LNCaP clone FGC (cell line): Measurements from ENCODE around the gene INPP4A.

Experiments
- DNase-seq: peaks from one replicate; pipeline ENCODE4 v3.0.0-alpha.2; 2011; ENCODE audit warnings: low read depth
- H3K4me3 ChIP-seq: 2 replicates; pipeline ENCODE4 v1.5.1; 2011; ENCODE audit warnings: mild to moderate bottlenecking, low read depth, low read length, control low read depth
- CTCF ChIP-seq: IDR thresholded peaks from 2 replicates; pipeline ENCODE4 v1.5.1; 2012; ENCODE audit warnings: mild to moderate bottlenecking; ENCODE audit not compliant: control insufficient read depth, insufficient read depth; ENCODE audit errors: extremely low read depth

Gene INPP4A

DNA sequence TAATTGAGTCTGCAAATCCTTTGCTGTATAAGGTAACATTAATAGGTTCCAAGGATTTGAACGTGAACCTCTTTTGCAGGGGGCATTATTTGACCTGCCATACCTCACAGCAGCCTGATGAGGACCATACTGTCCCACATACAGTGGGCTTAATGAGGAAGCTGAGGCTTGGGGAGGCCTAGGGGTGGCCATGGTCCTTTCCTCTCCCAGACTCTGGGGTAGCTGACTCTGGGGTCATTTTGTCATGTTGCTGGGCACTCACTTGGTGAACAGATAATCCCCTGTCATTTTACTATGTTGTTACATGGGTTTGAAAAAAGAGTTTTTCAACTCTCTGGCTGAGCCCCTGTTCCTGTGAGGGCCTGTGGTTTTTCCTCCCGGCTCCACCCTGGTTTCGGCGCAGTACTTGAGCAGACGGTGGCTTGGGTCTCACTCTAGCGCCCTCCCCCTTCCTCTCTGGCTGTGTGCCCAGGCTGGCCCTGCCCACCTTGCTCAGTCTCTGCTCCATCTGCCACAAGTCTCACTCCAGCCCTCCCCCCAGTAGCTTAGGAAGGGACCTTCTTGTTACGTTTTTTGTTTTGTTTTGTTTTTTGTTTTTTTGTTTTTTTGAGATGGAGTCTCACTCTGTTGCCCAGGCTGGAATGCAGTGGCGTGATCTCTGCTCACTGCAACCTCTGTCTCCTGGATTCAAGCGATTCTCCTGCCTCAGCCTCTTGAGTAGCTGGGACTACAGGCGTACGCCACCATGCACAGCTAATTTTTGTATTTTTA, 21.0 kb downstream of the INPP4A start:
- H3K4me3 ChIP-seq, result no peak overlapping the region
- no peak for TF ChIP-seq CTCF
- DNase-seq, result no peak

GRCh38 chr2:98467082-98467536, 22.5 kb downstream of the INPP4A start:
- DNase-seq, result no peak
- no peak overlapping the region for H3K4me3 ChIP-seq
- no peak for TF ChIP-seq CTCF

- TF ChIP-seq CTCF, result no peak
- DNase-seq, result no peak
- no peak overlapping the region for H3K4me3 ChIP-seq
These were observed 23.0 kb downstream of the INPP4A start for GRCh38 chr2:98467652-98468051.

- H3K4me3 ChIP-seq, result no peak overlapping the region
- no peak for TF ChIP-seq CTCF
- DNase-seq, result no peak
These were observed 24.1 kb downstream of the INPP4A start for GRCh38 chr2:98468621-98469236.

- TF ChIP-seq CTCF, result no peak
- no peak for DNase-seq
- H3K4me3 ChIP-seq, result no peak overlapping the region
These were observed 25.3 kb downstream of the INPP4A start for GRCh38 chr2:98469862-98470544.

GRCh38 chr2:98470851-98471255, 26.2 kb downstream of the INPP4A start:
- no peak for TF ChIP-seq CTCF
- no peak overlapping the region for H3K4me3 ChIP-seq
- no peak for DNase-seq
